GM18499 (cell line): ENCODE data around the gene USP33.
"Not testable (repeated sequence)": the region's sequence is repeated elsewhere in the genome, so short reads cannot be mapped to it uniquely, and the experiment has no call there.

Experiments used
- ATAC-seq: cut with Tn5 transposase; IDR thresholded peaks from one replicate; pipeline ENCODE4 v1.9.1; 2021; ENCODE audit warnings: moderate number of reproducible peaks; ENCODE audit not compliant: insufficient read depth, unreplicated experiment

The USP33 gene

DNA sequence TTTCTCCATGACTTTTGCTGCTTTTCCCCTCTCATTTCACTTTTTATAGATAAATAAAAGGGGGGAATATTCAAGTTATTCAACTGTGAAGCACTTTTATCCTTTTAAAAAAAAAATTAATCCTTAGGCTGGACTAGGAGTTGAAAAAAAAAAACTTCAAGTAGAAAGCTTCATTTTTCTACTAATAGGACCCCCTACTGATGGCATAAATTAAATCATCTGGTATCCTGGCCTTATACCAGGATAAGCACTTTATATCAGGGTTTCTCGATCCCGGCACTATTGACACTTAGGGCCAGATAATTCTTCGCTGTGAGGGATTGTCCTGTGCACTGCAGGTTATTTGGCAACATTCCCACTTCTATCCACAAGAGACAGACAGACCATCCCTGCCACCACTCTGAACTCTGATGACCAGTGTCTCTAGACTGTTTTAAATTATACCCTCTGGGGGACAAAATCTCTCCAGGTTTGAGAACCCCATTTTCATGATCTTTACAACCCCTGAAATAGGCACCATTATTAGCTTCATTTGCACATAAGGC, 17.6 kb downstream of the USP33 start:
- ATAC-seq: no peak

DNA sequence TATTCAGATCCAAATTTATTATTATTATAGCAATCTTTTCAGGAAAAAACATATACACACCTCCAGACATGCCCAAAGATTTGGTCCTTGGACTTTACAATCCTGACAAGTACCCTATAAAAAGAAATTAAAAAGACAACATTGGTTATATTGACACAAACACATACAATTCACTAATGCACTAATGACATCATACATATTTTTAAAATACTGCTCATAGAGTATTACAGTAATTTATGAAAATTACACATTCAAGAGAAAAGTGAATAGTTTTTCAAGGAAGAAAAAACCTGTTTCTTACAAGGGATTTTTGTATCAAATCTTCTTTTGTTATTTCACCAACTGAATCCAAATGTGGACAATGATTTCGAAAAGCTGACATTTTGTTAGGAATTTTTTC, 18.3 kb downstream of the USP33 start:
- no peak for ATAC-seq

DNA sequence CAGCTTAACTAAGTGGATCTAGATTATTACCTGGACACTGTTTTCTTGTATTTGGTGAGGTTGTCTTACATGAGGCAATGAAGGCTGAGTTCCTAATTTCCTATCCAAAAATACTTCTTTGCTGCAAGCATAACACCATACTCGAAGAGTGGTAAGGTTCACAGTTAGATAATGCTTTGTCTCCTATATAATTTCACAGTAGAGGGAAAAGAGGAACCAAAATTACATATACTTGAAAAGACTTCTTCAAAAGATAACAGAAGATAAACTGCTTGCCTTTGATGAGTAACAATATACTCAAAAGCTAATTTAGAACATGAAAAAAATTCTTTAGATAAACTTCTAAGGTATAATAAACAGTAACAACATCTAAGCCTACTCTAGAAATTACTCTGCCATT, 20.4 kb downstream of the USP33 start:
- ATAC-seq: no peak

DNA sequence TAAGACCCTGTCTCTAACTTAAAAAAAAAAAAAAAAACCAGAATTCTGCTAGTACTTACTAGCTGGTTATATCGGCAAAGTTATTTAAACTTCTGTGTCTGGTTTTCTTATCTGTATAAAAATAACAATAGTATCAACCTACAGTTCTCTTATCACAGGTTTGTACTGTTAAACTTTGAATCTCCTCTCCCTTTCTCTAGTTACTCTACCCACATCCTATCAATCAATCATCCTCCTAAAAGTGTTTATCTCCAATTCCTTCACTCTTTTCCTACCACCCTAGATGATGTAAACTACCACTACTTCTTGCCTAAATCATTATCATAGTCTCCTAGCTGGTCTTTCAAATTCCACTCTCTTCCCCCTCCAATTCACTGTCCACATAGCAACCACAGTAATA, 27.6 kb downstream of the USP33 start:
- ATAC-seq: no peak

DNA sequence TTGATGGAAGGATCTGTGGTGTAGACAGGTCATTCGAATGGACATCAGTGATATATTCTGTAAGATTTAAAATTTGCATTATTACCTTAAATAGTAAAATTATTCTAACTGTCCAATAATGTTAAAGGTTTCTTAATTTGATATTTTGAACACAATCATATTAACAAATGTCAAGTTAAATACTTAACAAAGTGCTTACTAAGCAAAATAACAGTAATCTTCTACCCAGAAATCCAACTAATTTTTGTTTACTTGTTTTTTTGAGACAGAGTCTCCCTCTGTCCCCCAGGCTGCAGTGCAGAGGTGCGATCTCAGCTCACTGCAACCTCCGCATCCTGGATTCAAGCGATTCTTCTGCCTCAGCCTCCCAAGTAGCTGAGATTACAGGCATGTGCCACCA, 33.9 kb downstream of the USP33 start:
- no peak for ATAC-seq

DNA sequence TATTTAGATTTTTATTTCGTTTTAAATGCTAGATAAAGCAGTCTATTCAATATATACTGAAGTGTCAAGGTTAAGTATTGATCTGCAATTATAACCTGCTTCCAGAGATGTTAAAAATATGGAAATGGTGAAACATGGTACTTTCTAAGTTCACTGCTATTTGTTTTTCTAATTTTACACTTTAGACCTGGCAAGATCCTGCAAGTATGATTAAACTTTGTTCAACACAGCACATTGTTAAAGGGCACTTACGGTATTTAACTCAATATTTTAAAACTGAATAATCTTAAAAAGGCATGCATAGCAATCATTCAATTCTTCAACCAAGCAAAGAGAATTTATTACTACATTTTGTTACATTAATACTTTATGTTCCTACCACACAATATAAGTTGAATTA, 41.5 kb downstream of the USP33 start:
- ATAC-seq: no peak

DNA sequence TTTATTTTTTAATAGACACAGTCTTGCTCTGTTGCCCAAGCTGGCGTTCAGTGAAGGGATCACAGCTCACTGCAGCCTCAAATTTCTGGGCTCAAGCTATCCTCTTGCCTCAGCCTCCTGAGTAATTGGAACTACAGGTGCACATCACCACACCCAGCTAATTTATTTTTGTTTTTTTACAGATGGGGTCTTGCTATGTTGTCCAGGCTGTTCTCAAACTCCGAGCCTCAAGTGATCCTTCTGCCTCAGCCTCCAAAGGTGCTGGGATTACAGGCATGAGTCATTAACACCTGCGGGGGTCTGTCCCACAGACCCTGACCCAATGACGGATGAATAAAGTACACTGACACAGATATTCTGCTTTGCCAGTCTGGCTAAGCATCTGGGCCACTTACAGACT, 43.6 kb downstream of the USP33 start:
- ATAC-seq: no peak

DNA sequence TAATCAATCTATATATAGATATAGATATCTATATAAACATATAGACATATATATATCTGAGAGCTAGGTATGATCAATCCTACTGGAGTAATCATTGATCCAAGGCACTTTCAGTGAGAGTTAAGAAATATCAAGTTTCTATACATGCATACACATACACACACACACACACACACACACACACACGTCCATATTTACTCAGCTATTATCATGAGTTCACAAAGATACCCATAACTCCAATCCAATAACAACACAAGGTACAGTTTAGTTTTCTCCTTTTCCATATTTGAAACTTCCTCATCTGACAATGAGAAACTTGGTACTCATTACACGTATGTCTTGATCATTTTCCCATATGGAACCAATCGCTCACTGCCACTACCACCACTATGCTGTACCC, 49.9 kb downstream of the USP33 start:
- ATAC-seq: no peak

DNA sequence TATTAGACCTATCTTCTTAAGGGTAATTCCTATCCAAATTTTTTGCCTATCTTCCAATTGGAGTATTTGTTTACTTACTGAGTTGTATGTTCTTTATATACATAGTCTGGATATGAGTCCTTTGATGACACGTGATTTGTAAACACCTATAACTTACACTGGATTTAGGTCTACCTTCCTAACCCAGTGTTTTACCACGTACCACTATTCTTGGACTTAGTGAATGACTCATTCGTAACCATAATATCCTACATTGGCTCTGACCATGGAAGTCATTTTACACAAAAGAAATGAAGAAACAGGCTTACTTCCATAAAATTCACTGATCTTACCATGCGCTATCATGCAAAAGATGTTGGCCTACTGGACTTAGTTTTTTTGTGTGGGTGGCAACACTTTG, 53.3 kb downstream of the USP33 start:
- ATAC-seq: no peak

DNA sequence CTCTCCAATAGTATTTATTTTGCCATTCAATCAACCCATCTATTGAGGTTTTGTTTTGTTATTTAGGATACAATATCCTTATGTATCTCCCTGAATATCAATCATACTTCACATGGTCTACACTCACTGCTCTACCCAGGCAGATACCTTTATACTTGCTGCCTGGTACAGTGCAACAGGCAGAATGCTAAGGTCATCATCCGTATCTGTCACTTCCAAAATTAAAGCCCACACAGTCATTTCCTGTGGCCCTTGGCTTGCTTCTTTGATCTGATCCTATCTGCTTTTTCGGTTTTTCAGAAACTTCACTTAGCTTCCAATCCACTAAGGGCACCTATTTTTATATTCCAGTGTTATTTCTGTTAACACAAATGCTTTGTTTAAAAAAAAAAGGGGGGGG, 54.9 kb downstream of the USP33 start:
- no peak for ATAC-seq

DNA sequence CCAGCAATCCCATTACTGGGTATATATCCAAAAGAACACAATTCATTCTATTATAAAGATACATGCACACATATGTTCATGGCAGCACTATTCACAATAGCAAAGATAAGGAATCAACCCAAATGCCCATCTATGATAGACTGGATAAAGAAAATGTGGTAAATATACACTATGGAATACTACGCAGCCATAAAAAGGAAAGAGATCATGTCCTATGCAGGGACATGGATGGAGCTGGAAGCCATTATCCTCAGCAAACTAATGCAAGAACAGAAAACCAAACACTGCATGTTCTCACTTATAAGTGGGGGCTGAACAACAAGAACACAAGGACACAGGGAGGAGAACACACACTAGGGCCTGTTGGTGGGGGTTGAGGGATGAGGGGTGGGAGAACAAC, 60.0 kb downstream of the USP33 start:
- ATAC-seq: not testable (repeated sequence)

DNA sequence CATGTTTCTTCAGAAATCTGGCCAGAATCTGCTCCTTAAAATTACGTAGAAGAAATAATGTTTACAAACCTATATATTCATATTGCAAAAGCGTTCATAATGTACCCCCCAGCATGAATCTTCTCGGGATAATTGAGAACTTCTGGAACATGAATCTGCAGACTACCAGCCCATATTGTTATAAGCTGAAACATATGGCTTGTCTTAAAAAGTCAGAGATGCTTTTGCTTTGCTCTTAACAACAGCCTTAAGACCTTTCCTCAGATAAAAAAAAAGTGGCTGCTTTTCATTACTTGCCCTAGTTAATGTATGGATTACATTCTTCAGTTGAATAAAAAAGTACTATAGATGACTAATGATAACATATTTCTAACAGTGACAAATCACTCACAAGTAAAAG, 62.2 kb downstream of the USP33 start:
- ATAC-seq: no peak

DNA sequence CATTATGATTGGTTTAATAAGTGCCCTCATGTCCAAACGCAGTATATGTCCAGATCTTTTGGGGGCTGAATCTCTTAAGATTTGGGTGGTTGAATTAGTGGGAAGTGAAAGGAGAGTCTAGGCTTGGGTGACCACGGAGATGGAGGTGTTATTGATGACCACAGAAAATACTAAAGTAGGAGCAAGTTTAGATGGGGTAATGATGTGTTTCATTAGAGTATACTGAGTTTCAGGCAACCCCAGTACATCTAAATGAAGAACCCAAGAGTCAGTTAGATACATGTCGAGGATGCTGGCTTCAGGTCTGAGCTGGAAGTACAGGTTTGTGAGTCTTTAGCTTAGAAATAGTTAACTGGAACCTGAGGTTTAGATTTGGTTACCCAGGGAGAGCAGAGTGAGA, 70.7 kb downstream of the USP33 start:
- peak; percentile 59 for ATAC-seq

DNA sequence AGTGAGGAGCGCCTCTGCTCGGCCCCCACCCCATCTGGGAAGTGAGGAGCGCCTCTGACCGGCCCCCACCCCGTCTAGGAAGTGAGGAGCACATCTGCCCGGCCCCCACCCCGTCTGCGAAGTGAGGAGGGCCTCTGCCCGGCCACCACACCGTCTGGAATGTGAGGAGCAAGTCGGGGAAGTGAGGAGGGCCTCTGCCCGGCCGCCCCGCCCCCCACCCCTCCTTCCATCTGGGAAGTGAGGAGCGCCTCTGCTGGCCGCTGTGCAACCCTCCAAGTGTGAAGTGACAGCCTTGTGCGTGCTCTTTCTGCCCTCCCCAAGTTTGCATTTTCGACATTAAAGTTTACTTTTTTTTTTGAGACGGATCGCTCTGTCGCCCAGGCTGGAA, 72.1 kb downstream of the USP33 start:
- ATAC-seq: no peak

DNA sequence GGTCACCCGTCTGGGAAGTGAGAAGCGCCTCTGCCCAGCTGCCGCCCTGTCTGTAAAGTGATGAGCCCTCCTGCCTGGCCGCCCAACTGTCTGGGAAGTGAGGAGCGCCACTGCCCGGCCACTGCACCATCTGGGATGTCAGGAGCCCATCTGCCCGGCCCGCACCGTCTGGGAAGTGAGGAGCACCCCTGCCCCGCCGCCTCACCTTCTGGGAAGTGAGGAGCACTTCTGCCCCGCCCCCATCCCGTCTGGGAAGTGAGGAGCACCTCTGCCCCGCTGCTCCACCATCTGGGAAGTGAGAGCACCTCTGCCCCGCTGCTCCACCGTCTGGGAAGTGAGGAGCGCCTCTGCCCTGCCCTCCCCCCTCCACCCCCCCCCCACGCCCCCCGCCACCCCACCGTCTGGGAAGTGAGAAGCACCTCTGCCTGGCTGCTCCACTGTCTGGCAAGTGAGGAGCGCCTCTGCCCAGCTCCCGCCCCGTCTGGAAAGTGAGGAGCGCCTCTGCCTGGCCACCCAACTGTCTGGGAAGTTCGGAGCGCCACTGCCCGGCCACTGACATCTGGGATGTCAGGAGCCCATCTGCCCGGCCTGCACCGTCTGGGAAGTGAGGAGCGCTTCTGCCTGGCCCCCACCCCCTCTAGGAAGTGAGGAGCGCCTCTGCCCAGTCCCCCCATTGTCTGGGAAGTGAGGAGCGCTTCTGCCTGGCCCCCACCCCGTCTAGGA, 72.7 kb downstream of the USP33 start:
- ATAC-seq: no peak

DNA sequence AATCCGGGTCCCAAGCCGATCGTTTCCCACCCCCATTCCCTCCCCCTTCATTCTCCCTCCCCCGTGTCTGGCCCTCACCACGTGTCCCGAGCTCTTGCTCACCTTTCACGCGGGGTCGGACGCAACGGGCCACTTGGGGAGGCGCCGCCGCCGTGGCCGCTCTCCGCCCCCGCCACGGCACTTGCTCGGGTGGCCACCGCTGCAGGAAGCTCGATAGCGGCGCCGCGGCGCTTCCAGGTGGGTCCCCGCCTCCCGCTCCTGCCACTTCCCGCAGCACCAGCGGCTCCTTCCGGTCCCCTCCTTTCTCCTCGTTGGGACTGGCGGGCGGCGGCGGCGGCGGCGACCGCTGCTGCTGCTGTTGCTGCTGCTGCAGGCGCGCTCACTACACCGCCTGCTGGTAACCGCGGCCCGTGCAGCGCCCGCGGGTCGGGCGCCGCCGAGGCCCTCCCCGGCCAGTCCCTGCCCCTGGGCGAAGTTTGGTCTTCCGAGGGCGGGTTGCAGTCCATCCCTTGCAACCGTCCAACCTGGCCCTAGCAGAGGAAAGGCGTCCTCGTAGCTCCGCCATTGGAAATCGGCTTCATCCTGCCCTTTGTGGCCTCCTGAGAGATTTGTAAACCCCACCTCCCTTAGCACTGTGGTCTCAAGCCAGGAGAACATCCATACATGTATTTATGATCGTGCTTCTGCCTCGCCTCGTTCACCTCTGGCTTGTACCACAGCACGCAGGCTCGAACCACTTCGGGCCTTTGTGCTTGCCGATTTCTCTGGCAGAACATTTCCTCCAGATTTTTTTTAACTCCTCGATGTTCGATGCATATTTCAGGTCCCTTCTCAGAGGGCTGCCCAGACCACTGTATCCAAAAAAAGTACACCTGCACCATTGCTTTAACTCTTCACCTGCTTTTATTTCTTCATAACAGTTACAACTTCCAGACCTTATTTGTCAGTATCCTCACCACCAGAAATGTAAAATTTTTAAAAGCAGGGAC, 76.2 kb downstream of the USP33 start:
- ATAC-seq: peak; percentile 45

DNA sequence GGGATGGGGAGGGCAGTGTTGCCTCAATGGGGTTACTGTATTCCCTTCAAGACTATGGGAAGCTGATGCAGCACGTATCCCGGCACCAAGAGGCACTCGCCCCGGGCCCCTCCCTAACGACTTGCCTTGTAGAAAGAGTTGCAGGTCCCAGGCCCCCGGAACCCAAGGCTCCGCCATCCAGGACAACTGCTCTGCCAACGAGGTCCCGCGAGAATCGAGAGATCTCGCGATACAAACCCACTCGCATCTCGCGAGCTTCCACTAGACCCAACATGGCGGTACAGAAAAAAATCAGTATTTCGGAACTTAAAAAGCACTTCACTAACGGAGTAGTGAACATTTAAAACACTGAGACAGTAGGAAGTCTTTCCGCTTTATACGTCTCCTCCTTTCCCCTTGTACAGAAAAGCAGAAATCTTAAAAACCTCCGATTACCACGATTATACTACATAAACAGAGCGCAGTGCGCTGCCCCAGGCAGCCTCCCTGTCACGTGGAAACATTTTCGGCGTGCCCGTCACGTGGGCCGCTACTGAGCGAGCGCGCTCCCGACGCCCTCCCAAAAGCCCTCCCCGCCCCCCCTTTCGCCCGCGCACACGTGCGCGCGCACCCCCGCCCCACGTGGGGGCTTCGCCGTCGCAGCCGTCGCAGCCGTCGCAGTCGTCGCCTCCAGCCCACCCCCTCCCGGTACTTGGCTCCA, 77.0 kb downstream of the USP33 start, which contains the start of gene ZZZ3:
ZZZ3 (minus strand) TSS at position 199 of the 700 bp plus-strand sequence. CDS start 49,304 bp downstream, outside the sequence.
- peak; percentile 61 for ATAC-seq

DNA sequence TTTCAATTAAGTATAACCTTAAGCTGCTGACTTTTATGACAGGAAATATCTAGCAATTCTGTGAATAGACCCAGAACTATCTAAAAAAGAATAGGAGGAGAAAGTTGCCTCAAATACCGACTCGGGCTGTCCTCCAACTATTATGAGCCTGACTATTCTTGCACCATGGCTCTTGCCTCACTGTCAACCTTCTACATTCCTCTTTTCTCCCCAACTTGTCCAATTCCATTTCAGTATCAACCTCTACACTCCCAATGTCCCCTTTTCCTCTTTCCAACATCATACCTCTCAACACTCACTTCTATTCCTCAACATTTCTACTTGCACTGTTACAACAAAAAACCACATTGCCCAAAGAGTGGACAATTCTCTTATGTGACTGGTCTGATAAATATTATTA, 79.5 kb downstream of the USP33 start:
- no peak for ATAC-seq

DNA sequence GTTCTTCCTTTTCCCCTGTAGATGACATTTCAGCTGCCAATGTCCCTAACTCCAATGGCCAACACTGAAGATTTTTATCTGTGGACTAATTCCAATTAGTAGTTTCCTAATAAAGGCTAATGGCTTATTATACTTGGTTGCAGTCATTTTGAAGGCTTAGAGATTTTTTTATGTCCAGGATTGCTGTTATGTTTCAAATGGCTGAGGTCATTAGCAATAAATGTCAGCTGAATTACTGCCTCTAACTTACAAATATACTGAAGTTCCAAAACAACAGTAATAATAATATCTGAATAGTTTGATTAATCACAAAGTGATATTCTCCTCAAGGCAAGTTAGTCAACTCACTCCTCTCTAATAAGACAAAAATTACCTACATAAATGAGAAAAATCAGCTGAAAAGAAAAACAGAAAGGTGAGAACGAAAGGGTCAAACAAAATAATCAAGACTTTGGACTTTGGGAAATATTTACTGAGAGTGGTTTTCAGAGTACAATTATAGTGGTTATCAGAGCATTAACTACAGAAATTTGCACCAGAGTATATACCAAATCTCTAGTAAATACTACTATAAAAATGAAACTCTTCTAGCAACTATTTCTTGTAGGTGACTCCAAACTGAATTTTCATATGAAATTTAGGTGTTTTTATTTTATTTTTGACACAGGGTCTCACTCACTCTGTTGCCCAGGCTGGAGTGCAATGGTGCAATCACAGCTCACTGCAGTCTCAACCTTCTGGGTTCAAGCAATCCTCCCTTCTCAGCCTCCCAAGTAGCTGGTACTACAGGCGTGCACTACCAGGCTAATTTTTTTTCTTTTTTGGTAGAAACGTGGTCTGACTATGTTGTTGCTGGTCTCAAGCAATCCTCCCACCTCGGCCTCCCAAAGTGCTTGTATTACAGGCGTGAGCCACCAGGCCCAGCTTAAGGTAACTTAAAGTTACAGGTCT, 80.7 kb downstream of the USP33 start:
- ATAC-seq: no peak
